ENCODE data around the gene OR7G3.

OR7G3 gene

GRCh38 chr19:9086761-9087160, 40.0 kb downstream of the OR7G3 start, which contains the start of gene OR1M1:
OR1M1 (plus strand) TSS chr19:9087061; CDS start chr19:9093245, 6,184 bp downstream.
- DNase-seq, result no peak

GRCh38 chr19:9078651-9079050, 48.1 kb downstream of the OR7G3 start:
- no peak for DNase-seq

- no peak for DNase-seq
Observed at GRCh38 chr19:9076901-9077300, 49.8 kb downstream of the OR7G3 start.

Measured in activated CD4-positive, alpha-beta T cell treated with anti-CD3 and anti-CD28 coated beads for 48 hours (primary cell).